ENCODE results near the gene XPO6.

DNA sequence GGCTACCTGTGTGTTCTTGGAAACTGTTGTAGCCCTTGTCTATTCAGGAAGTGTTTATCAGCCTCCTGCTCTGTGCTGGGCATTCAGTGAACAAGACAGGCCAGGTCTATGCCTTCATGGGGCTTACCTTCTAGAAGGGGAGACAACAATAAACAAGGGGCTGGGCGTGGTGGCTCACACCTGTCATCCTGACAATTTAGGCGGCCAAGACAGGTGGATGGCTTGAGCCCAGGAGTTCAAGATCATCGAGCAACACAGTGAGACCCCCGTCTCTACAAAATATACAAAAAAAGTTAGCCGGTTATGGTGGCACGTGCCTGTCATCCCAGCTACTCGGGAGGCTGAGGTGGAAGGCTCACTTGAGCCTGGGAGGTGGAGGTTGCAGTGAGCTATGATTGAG, 142.8 kb downstream of the XPO6 start:
- TF ChIP-seq POLR2AphosphoS5 (IDR thresholded peaks at IDR 0.05; ENCODE audit: low read depth, low read length): no peak
- TF ChIP-seq SIN3A (IDR thresholded peaks at IDR 0.05; ENCODE audit: borderline replicate concordance, insufficient read depth, low read depth, low read length): no peak

Data from Panc1 (cell line).